Parathyroid adenoma (tissue), 2 donors: ENCODE data around the gene COL15A1.

Experiments used
- H2AFZ ChIP-seq: fragments of 300-600 bp; sonication (generic); one replicate; pipeline ENCODE4 v1.7.0; 2017; ENCODE audit warnings: antibody characterized with exemption, mild to moderate bottlenecking
- H3K27ac ChIP-seq: fragments of 300-600 bp; sonication (generic); one replicate; pipeline ENCODE4 v1.7.0; 2017
- H3K27me3 ChIP-seq: fragments of 300-600 bp; sonication (generic); one replicate; pipeline ENCODE4 v1.7.0; 2017; ENCODE audit warnings: low read length; ENCODE audit not compliant: control insufficient read depth, insufficient read depth
- H3K36me3 ChIP-seq: fragments of 300-600 bp; sonication (generic); one replicate; pipeline ENCODE4 v1.7.0; 2017; ENCODE audit warnings: low read length; ENCODE audit not compliant: control insufficient read depth, insufficient read depth
- H3K4me1 ChIP-seq: fragments of 300-600 bp; sonication (generic); one replicate; pipeline ENCODE4 v1.7.0; 2017; ENCODE audit warnings: control low read depth
- H3K4me2 ChIP-seq: fragments of 300-600 bp; sonication (generic); one replicate; pipeline ENCODE4 v1.7.0; 2017; ENCODE audit warnings: low read length
- H3K4me3 ChIP-seq: fragments of 300-600 bp; sonication (generic); one replicate; pipeline ENCODE4 v1.7.0; 2017; ENCODE audit warnings: low read depth, low read length
- H3K79me2 ChIP-seq: fragments of 300-600 bp; sonication (generic); one replicate; pipeline ENCODE4 v1.7.0; 2017; ENCODE audit warnings: control low read depth
- H3K9ac ChIP-seq: fragments of 300-600 bp; sonication (generic); one replicate; pipeline ENCODE4 v1.7.0; 2017; ENCODE audit warnings: mild to moderate bottlenecking
- H3K9me3 ChIP-seq: fragments of 300-600 bp; sonication (generic); one replicate; pipeline ENCODE4 v1.7.0; 2017; ENCODE audit warnings: low read length; ENCODE audit not compliant: control insufficient read depth
- TF ChIP-seq, protein P1 (sequence below): fragments of 300-600 bp; sonication (generic); IDR thresholded peaks from one replicate; pipeline ENCODE4 v1.7.0; 2017; ENCODE audit warnings: antibody characterized with exemption, mild to moderate bottlenecking
- donor health status: primary hyperparathyroidism.

Gene COL15A1

DNA sequence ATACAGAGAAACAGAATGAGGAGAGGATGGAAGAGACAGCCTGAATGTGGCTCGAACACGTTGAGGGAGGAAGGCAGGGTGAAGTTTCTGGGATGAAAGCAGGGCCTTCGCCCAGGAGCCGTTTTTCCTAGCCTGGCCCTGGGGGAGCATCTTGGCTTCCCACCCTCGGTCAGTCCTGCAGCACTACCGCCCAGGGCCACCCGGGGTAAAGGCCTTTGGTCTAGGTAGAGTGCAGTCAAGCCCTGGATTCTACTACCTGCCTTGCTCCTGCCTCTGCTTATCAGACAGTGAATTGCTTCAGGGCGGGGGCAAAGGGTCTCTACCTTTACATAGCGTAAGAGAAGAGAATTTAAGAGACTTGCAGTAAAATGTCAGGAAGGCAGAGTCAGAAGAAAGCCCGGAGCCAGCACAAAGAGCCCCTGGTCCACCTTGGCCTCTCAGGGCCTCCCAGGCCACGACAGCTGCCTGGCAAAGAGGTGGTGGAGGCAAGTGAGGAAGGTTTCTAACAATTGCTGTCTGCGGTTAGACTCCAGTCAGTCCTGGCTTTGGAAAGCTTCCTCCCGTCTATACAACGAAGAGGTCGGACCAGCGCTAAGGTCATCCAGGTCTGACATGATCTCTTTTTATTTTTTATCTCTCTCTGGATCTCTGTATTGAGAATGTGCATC is 17.9 kb downstream of the COL15A1 start:
- Histone ChIP-seq H3K4me1 (no peaks in the 10 kb centered on the region), H3K27me3 (no peaks in the 10 kb centered on the region), H3K4me3 (no peak overlapping the region), H2AFZ (no peak overlapping the region), H3K27ac (no peak overlapping the region), H3K9ac (no peak overlapping the region), H3K4me2 (no peak overlapping the region), H3K9me3 (no peaks in the 10 kb centered on the region), H3K36me3 (no peaks in the 10 kb centered on the region), H3K79me2 (no peaks in the 10 kb centered on the region)
- TF ChIP-seq, protein P1, sequence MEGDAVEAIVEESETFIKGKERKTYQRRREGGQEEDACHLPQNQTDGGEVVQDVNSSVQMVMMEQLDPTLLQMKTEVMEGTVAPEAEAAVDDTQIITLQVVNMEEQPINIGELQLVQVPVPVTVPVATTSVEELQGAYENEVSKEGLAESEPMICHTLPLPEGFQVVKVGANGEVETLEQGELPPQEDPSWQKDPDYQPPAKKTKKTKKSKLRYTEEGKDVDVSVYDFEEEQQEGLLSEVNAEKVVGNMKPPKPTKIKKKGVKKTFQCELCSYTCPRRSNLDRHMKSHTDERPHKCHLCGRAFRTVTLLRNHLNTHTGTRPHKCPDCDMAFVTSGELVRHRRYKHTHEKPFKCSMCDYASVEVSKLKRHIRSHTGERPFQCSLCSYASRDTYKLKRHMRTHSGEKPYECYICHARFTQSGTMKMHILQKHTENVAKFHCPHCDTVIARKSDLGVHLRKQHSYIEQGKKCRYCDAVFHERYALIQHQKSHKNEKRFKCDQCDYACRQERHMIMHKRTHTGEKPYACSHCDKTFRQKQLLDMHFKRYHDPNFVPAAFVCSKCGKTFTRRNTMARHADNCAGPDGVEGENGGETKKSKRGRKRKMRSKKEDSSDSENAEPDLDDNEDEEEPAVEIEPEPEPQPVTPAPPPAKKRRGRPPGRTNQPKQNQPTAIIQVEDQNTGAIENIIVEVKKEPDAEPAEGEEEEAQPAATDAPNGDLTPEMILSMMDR: no peak

DNA sequence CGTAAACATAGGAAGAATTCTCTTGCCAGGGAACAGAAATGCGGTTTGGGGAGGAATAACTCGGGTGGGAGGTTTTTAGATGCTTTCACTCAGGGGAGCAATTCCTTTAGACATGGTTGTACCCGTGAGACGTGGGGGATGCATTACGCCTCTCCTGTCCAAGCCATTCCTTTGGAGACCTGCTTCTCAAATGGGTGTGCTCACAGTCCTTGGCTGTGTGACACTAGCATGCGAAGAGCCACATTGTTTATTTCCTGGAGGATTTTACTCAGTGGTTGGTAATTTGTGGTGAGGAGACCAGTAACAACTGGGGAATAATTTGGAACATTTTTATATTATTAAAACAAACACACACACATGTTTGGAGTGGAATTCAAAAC is 18.5 kb downstream of the COL15A1 start:
- Histone ChIP-seq H3K36me3 (no peaks in the 10 kb centered on the region), H3K27me3 (no peaks in the 10 kb centered on the region), H3K79me2 (no peaks in the 10 kb centered on the region), H2AFZ (no peak overlapping the region), H3K4me2 (no peak overlapping the region), H3K9ac (no peak overlapping the region), H3K4me3 (no peak overlapping the region), H3K9me3 (no peaks in the 10 kb centered on the region), H3K4me1 (no peaks in the 10 kb centered on the region), H3K27ac (no peak overlapping the region)
- TF ChIP-seq, protein P1: no peak

DNA sequence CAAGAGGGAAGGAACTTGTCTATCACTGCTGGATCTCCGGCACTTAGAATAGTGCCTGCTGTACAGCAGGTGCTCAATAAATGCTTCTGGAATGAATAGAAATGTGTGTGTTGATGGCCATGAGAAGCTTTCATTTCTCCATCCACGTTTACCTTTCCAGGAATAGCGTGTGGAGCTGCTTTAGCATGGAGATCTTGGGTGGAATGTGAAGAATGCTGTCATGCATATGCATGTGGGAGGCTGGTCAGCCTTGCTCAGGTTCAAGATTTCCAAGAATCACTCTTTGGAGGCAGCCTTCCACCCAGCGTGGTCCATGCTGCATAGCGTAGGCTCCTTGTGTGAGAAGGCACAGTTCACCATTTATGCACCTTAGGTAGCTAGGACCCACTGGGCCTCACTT is 19.2 kb downstream of the COL15A1 start:
- TF ChIP-seq, protein P1: no peak
- Histone ChIP-seq H3K9ac (no peak overlapping the region), H3K4me2 (no peak overlapping the region), H3K27ac (no peak overlapping the region), H3K27me3 (no peaks in the 10 kb centered on the region), H3K36me3 (no peaks in the 10 kb centered on the region), H3K9me3 (no peaks in the 10 kb centered on the region), H3K4me1 (no peaks in the 10 kb centered on the region), H2AFZ (no peak overlapping the region), H3K79me2 (no peaks in the 10 kb centered on the region), H3K4me3 (no peak overlapping the region)

DNA sequence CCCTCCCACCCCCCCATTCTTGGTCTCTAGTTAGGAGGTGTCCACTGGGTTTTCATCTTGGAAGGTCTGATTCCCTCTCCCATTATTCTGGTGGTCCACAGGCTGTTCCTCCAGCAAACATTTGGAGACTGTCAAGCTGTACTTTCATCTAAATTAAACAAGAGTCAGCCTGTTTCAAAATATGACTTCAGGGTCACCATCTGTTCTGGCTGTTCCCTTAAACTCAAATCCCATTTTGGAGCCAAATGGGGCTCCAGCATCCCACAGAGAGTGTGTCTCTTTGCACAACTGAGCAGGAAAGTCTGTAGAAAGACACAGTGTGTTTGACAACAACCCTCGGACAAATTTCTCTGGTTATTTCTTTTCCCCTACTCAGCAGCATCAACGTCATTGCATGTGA is 20.5 kb downstream of the COL15A1 start:
- H3K27ac ChIP-seq: no peak overlapping the region
- no peaks in the 10 kb centered on the region for H3K9me3 ChIP-seq
- H3K4me1 ChIP-seq: no peaks in the 10 kb centered on the region
- no peaks in the 10 kb centered on the region for H3K79me2 ChIP-seq
- H3K4me2 ChIP-seq: no peak overlapping the region
- H2AFZ ChIP-seq: no peak overlapping the region
- H3K36me3 ChIP-seq: no peaks in the 10 kb centered on the region
- no peak overlapping the region for H3K9ac ChIP-seq
- H3K4me3 ChIP-seq: no peak overlapping the region
- H3K27me3 ChIP-seq: no peaks in the 10 kb centered on the region
- TF ChIP-seq, protein P1: no peak

DNA sequence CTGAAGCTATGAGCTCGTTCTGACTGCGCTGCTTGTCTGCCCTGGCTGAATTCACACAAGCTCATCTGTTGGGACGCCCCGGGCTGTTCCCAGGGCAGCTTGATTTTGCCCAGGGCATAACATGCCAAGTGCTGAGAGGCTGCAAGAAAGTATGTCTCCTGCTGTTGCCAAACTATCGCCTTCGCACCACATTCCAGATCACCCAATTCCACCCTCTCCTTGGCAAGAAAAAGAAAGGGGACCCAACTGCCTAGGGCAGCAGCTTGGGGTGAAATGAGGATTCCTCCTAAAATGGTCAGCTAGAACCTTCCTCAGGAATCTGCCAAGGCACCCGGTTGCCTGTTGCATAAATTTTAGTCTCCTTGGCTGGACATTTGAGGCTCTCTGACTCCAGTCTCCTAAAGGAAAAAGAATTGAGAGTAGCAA is 21.2 kb downstream of the COL15A1 start:
- Histone ChIP-seq H3K4me3 (no peak overlapping the region), H3K9ac (no peak overlapping the region), H3K27ac (no peak overlapping the region), H3K9me3 (no peaks in the 10 kb centered on the region), H3K79me2 (no peaks in the 10 kb centered on the region), H3K4me2 (no peak overlapping the region), H3K36me3 (no peaks in the 10 kb centered on the region), H2AFZ (no peak overlapping the region), H3K27me3 (no peaks in the 10 kb centered on the region), H3K4me1 (no peaks in the 10 kb centered on the region)
- TF ChIP-seq, protein P1: no peak
